HG03196 (cell line): ENCODE data around the gene CDX2.

Experiments used
- ATAC-seq: cut with Tn5 transposase; IDR thresholded peaks from one replicate; pipeline ENCODE4 v1.9.1; 2021; ENCODE audit not compliant: unreplicated experiment

CDX2 gene

GRCh38 chr13:27918918-27919658 lies 50.0 kb downstream of the CDX2 start:
- no peak for ATAC-seq

GRCh38 chr13:27918041-27918917 lies 50.8 kb downstream of the CDX2 start:
- no peak for ATAC-seq

GRCh38 chr13:27917121-27917947 lies 51.8 kb downstream of the CDX2 start:
- ATAC-seq: no peak

GRCh38 chr13:27915301-27916207 lies 53.6 kb downstream of the CDX2 start:
- no peak for ATAC-seq

- no peak for ATAC-seq
These were observed 56.0 kb downstream of the CDX2 start for GRCh38 chr13:27913160-27913559.

GRCh38 chr13:27911521-27911920 lies 57.6 kb downstream of the CDX2 start:
- no peak for ATAC-seq
